ENCODE results near the gene ENPP3.

ENPP3 gene

DNA sequence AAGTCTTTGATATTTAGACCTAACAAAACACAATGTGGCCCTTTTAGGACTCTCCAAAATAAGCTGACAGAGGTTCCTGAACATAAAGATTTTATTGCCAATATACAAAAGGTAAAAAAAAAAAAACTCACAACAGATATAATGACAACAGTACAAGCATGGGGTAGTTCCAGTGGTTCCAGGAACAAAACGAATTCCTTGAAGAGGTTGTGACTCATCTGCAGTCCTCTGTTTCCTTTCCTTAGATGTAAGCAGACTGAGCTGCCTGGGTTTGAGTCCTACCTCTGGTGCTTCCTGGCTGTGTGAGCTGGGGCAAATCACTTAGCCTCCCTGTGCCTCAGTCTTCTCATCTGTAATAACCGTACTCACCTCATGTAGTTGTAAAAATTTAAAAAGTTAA, 87.0 kb downstream of the ENPP3 start:
- Histone ChIP-seq H3K9ac (ENCODE audit: low read depth, low read length) (no peak overlapping the region), H3K36me3 (ENCODE audit: insufficient read depth, low read length) (no peaks in the 10 kb centered on the region), H3K4me1 (ENCODE audit: insufficient read depth, low read length) (no peaks in the 10 kb centered on the region), H3K9me3 (ENCODE audit: control insufficient read depth, insufficient read depth, low read length) (no peaks in the 10 kb centered on the region; the same call in 1 of the 2 replicates)

DNA sequence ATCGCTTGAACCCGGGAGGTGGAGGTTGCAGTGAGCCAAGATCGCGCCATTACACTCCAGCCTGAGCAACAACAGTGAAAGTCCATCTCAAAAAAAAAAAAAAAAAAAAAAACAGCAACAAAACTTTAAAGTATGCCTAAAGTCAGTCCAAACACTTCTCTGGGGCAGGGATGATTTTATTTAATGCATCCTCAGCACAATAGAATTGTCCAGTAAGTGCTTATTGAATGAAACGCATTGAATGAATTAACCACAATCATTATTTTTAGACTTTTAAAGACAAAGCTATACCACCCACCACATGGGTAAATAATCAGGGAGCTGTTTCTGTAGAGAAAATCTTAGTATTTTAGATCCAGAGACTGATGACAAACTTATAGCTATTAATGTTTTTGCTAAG, 90.4 kb downstream of the ENPP3 start:
- Histone ChIP-seq H3K9ac (ENCODE audit: low read depth, low read length) (no peak overlapping the region), H3K36me3 (ENCODE audit: insufficient read depth, low read length) (no peaks in the 10 kb centered on the region), H3K4me1 (ENCODE audit: insufficient read depth, low read length) (no peaks in the 10 kb centered on the region), H3K9me3 (ENCODE audit: control insufficient read depth, insufficient read depth, low read length) (no peaks in the 10 kb centered on the region; the same call in 1 of the 2 replicates)

DNA sequence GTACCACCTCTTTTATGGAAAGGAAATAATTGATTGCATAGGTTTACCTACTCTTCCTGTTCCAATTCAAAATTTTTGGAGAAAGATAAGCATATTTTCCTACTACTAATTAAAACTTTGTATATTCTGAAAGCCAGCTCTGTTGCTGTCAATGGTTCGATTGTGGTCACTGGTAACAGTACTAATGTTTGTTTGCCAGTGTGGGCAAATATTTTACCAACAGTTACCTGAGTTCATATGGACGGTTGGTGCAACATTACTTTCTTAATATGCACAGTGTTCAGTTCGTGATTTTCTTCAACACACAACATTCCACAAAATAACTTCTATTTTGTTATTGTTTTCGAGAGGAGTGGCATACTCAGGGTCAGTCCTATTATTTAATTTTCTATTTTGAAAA, 90.8 kb downstream of the ENPP3 start:
- H3K4me1 ChIP-seq (ENCODE audit: insufficient read depth, low read length) = no peaks in the 10 kb centered on the region
- H3K9ac ChIP-seq (ENCODE audit: low read depth, low read length) = no peak overlapping the region
- no peaks in the 10 kb centered on the region; the same call in 1 of the 2 replicates for H3K9me3 ChIP-seq (ENCODE audit: control insufficient read depth, insufficient read depth, low read length)
- H3K36me3 ChIP-seq (ENCODE audit: insufficient read depth, low read length) = no peaks in the 10 kb centered on the region

DNA sequence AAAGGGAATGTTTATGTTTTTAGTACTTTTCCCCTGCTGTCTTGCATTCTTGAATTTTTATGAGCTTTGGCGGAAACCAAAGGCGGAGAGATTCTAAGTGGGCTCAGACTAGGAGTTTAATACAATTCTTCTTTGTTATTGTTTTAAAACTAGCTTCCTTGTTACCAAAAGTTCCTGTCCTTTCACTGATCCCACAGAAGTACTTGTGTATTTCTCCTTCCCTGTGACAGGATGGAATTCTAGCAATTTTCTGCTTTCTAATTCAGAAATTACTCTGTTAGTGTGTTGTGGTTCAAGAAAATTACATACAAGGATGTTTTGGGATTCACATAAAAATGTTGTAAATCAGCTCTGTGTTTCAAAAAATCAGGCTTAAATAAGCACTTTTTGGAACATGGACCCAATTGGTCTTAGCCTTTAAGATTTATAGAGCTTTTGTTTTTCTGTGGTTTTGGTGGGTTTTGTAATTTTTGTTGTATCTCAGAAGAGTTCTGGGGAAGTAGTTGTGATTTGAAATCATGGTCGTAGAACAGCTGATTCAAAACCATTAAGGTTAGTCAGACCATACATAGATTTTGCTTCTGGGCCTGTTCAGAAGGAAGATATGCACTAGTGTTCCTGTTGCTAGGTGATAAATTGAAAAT, 91.3 kb downstream of the ENPP3 start:
- Histone ChIP-seq H3K4me1 (ENCODE audit: insufficient read depth, low read length) (peaks cover 1% of the 10 kb centered on the region; the same call in 1 of the 2 replicates), H3K9ac (ENCODE audit: low read depth, low read length) (no peak overlapping the region), H3K36me3 (ENCODE audit: insufficient read depth, low read length) (no peaks in the 10 kb centered on the region), H3K9me3 (ENCODE audit: control insufficient read depth, insufficient read depth, low read length) (no peaks in the 10 kb centered on the region; the same call in 1 of the 2 replicates)

DNA sequence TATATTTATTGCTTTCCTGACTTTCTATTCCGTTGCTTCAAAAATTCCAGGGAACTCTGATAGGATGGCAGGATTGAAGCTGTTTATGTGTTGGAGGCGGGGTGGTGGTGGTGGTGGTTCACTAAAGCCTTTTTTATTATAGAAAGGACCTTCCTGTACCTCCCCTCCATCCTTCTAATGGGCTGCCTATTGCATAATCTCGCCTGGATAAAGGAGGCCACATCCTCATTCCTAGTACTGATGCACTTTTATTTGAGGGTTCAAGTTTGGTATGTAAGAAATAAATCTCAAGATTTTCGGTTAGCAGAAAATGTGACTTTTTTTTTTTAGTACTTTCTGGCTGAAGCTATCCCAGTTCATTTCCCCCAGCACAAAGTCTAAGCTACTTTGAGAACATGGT, 92.4 kb downstream of the ENPP3 start:
- Histone ChIP-seq H3K9me3 (ENCODE audit: control insufficient read depth, insufficient read depth, low read length) (no peaks in the 10 kb centered on the region; the same call in 1 of the 2 replicates), H3K36me3 (ENCODE audit: insufficient read depth, low read length) (no peaks in the 10 kb centered on the region), H3K9ac (ENCODE audit: low read depth, low read length) (no peak overlapping the region), H3K4me1 (ENCODE audit: insufficient read depth, low read length) (peaks cover 5% of the 10 kb centered on the region; the same call in 1 of the 2 replicates)

DNA sequence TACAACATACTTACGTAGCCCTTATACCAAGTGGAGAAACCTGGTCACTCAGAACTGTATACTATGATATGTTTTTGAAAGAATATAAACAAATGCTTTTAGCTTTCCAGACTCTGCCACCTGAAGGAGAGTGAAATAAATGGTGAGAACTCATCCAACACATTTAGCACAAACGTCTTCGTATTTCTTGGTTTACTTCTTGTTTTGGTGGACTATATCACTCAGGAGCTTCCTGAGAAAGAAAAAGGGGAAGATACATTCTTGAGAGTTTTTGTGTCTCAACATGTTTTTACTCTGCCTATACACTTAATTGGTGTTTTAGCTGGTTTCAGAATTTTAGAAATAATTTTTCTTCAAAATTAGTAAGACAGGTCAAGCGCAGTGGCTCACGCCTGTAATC, 93.2 kb downstream of the ENPP3 start:
- Histone ChIP-seq H3K4me1 (ENCODE audit: insufficient read depth, low read length) (peaks cover 5% of the 10 kb centered on the region; the same call in 1 of the 2 replicates), H3K36me3 (ENCODE audit: insufficient read depth, low read length) (no peaks in the 10 kb centered on the region), H3K9me3 (ENCODE audit: control insufficient read depth, insufficient read depth, low read length) (no peaks in the 10 kb centered on the region; the same call in 1 of the 2 replicates), H3K9ac (ENCODE audit: low read depth, low read length) (no peak overlapping the region)

DNA sequence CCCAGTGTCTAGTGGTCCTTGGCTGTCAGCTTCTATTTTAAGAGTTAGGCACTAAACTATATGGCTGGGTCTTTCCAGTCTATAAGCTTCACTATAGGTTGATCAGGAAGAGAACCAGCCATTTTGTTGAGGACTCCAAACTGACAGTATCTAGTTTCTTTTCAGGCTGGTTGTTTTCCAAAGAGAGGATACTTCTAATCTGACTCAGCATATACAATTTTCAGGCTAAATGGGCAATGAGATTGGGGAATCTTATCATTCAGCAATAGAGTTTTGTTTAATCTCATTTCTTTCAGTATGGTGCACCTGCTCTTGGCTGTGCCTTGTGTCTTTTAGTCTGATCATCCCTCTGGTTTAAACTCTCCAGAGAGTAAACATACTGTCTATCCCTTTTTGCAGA, 94.1 kb downstream of the ENPP3 start:
- Histone ChIP-seq H3K36me3 (ENCODE audit: insufficient read depth, low read length) (no peaks in the 10 kb centered on the region), H3K9ac (ENCODE audit: low read depth, low read length) (no peak overlapping the region), H3K4me1 (ENCODE audit: insufficient read depth, low read length) (peaks cover 5% of the 10 kb centered on the region; the same call in 1 of the 2 replicates), H3K9me3 (ENCODE audit: control insufficient read depth, insufficient read depth, low read length) (no peaks in the 10 kb centered on the region; the same call in 1 of the 2 replicates)

DNA sequence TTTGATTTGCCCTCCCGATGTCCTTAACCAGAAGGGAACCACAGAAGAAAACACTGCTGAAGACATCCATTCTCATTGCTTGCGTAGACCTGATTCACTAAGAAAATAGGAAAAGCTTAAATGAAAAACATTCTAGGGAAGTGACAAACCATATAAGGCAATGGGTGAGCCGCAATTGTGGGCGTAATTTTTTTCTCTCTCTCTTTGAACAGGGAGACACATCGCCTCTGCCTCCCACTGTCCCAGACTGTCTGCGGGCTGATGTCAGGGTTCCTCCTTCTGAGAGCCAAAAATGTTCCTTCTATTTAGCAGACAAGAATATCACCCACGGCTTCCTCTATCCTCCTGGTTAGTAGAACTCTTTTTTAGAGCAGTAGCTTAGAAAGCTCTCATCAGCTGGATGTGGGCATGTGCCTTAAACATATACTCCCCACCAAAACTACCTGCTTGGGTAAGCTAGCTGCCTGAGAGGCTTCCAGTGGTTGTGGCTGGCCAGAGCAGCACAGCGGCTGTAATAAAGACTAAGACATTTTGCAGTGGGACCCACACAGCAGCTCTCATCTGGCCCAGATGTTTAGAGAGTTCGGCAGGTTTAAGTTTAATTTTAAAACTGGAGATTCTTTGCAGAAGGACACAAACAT, 96.4 kb downstream of the ENPP3 start:
- Histone ChIP-seq H3K4me1 (ENCODE audit: insufficient read depth, low read length) (peaks cover 5% of the 10 kb centered on the region; the same call in 1 of the 2 replicates), H3K36me3 (ENCODE audit: insufficient read depth, low read length) (no peaks in the 10 kb centered on the region), H3K9me3 (ENCODE audit: control insufficient read depth, insufficient read depth, low read length) (no peaks in the 10 kb centered on the region), H3K9ac (ENCODE audit: low read depth, low read length) (no peak overlapping the region)

DNA sequence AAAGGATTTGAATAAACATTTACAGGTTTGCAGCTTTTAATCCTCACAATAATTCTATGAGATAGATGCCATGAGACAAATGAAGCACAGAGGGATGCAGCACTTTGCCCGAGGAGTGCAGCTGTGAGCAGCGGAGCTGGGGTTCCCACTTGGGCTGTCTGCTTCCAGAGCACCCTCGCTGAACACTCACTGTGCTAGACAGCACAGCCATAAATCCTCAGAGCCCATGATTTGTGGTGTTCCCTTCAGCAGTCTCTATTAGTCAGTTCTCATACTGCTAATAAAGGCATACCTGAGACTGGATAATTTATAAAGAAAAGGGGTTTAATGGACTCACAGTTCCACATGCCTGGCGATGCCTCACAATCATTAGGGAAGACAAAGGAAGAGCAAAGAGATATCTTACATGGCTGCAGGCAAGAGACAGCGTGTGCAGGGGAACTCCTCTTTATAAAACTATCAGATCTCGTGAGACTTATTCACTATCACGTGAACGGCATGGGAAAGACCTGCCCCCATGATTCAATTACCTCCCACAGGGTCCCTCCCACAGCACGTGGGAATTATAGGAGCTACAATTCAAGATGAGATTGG, 99.0 kb downstream of the ENPP3 start:
- no peaks in the 10 kb centered on the region for H3K9me3 ChIP-seq (ENCODE audit: control insufficient read depth, insufficient read depth, low read length)
- H3K36me3 ChIP-seq (ENCODE audit: insufficient read depth, low read length) = no peaks in the 10 kb centered on the region
- no peak overlapping the region for H3K9ac ChIP-seq (ENCODE audit: low read depth, low read length)
- peaks cover 5% of the 10 kb centered on the region; the same call in 1 of the 2 replicates for H3K4me1 ChIP-seq (ENCODE audit: insufficient read depth, low read length)

DNA sequence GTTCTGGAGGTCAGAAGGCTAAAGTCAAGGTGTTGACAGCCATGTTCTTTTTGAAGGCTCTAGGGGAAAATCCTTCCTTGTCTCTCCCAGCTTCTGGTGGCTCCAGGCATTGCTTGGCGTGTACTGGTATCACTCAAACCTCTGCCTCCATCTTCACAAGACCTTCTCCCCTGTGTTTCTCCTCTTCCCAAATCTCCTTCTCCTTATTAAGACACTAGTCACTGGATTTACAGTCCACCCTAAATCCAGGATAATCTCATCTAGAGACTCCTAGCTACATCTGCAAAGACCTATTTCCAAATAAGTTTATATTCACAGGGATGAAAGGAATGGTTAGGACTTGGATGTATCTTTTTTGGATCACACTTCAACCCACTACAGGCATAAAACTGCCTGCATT, 99.7 kb downstream of the ENPP3 start:
- no peak overlapping the region for H3K9ac ChIP-seq (ENCODE audit: low read depth, low read length)
- H3K36me3 ChIP-seq (ENCODE audit: insufficient read depth, low read length) = no peaks in the 10 kb centered on the region
- no peaks in the 10 kb centered on the region for H3K9me3 ChIP-seq (ENCODE audit: control insufficient read depth, insufficient read depth, low read length)
- peaks cover 5% of the 10 kb centered on the region; the same call in 1 of the 2 replicates for H3K4me1 ChIP-seq (ENCODE audit: insufficient read depth, low read length)

DNA sequence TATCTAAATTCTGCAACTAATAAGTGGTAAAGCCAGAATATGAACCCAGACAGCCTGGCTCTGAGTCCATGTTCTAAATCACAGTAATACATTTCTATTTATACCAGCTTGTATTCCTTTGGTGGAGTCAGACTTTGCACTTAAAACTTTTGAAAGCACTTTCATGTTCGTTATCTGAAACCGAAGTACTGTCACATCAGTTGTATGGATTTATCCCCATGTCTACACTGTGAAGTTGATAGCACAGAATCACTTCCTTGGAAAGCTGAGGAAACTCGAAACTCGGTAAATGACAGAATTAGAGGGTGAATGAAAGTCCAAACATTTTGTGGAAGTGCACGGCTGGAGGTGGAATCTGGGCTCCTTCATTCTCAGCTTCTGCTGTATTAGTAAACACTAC, 102.0 kb downstream of the ENPP3 start:
- Histone ChIP-seq H3K36me3 (ENCODE audit: insufficient read depth, low read length) (no peaks in the 10 kb centered on the region), H3K9me3 (ENCODE audit: control insufficient read depth, insufficient read depth, low read length) (no peaks in the 10 kb centered on the region), H3K9ac (ENCODE audit: low read depth, low read length) (no peak overlapping the region), H3K4me1 (ENCODE audit: insufficient read depth, low read length) (peaks cover 4% of the 10 kb centered on the region; the same call in 1 of the 2 replicates)

DNA sequence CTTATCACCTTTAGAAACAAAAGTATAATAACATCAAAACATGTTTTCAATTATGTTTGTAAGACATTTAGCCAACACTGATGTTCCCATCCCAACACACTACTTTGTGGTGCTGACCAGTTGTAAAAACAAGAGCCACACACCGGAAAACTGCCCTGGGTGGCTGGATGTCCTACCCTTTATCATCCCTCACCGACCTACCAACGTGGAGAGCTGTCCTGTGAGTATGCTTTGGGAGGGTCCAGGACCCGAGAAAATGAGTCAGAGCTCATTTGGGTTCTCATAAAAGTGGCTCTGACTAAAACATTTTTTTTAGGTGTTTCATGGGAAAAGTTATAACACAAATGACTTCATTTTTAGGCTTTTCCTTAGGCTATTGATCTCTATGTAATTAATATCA, 103.1 kb downstream of the ENPP3 start:
- H3K9ac ChIP-seq (ENCODE audit: low read depth, low read length) = no peak overlapping the region
- no peaks in the 10 kb centered on the region for H3K36me3 ChIP-seq (ENCODE audit: insufficient read depth, low read length)
- no peaks in the 10 kb centered on the region for H3K9me3 ChIP-seq (ENCODE audit: control insufficient read depth, insufficient read depth, low read length)
- H3K4me1 ChIP-seq (ENCODE audit: insufficient read depth, low read length) = peaks cover 11% of the 10 kb centered on the region

DNA sequence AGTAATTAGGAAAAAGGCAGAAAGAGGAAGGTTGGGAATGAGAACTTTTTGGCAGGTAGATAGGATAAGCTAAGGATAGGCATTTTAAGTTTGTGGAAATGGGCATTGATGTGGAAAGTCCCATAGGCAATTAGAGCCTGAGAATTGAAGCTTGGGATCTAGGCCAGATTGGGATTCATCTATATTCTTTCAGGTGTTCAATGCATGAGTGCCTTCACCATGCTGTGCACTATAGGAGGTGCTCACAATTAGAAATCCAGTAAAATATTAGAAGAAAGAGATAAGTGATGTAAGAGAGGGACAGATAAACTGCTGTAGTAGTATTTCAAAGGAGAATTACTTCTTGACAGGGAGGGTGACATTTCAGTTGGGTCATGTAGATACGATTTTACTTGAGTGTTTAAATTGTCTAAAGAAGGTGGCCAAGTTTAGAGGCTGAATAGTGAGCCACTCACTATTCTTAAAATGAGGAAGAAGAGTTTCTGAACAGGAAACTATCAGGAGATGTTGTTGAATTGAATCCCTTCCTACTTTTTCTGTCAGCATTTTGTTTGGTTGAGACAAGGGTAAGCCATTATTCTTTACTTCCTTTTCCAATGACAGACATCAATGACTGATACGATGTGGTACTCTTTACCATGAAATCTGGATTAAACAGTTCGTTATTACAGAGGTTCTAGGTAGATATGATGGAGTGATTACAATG, 104.7 kb downstream of the ENPP3 start:
- Histone ChIP-seq H3K9me3 (ENCODE audit: control insufficient read depth, insufficient read depth, low read length) (no peaks in the 10 kb centered on the region), H3K4me1 (ENCODE audit: insufficient read depth, low read length) (peaks cover 11% of the 10 kb centered on the region), H3K36me3 (ENCODE audit: insufficient read depth, low read length) (no peaks in the 10 kb centered on the region), H3K9ac (ENCODE audit: low read depth, low read length) (no peak overlapping the region)

DNA sequence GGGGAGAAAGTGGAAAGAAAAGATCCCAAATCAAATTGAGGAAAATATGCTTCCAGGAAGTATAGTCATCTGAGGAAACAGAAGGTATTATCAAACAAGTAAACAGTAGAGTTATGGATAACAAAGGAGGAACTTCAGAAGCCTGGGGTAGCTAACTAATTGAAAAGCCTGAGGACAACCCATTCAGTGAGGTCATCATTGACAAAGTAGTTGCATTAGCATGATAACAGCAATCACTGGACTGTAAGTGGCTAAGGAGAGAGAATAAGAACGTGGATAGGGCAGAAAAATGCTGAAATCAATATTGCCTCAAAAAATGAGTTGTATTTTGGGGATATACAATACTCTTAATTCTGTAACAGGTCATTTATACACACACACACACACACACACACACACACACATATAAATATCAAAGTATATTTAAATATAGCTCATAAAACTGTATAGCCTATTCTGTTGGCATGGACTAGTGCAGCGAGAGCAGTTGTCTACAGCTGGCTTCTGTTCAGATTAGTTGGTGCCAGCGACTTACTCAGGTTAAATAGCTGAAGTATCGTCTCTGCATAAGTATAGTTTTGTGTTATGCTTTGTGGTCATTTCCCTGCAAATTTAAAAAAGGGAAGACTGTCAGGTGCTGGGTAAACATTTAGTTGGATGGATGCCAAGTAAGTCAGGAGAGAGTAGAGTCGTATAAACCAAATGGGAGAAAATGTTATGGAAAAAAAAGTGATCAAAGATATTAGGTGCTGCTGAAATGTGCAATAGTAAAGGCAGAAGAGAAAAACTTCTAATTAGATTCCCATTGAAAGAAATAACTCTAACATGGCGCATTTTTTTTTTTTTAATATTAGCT, 107.6 kb downstream of the ENPP3 start:
- Histone ChIP-seq H3K36me3 (ENCODE audit: insufficient read depth, low read length) (no peaks in the 10 kb centered on the region), H3K9me3 (ENCODE audit: control insufficient read depth, insufficient read depth, low read length) (no peaks in the 10 kb centered on the region), H3K4me1 (ENCODE audit: insufficient read depth, low read length) (peaks cover 11% of the 10 kb centered on the region), H3K9ac (ENCODE audit: low read depth, low read length) (no peak overlapping the region)
